NCI-H2107 treated with DMSO at 0.1 percent for 48 hours (cell line): ENCODE measurements around the gene LAMB1.
"Not testable (repeated sequence)": the region's sequence is repeated elsewhere in the genome, so short reads cannot be mapped to it uniquely, and the experiment has no call there.

ENCODE experiments used
- DNase-seq: peaks from one replicate; lab custom pipeline; 2025; ENCODE audit not compliant: unreplicated experiment; lab: John Stamatoyannopoulos, UW

LAMB1 gene

GRCh38 chr7:107973861-107974260, 29.1 kb downstream of the LAMB1 start:
- no peak for DNase-seq

- no peak for DNase-seq
Observed at GRCh38 chr7:107972941-107973376, 30.0 kb downstream of the LAMB1 start.

GRCh38 chr7:107972075-107972482, 30.9 kb downstream of the LAMB1 start:
- DNase-seq: no peak

GRCh38 chr7:107971613-107972012, 31.3 kb downstream of the LAMB1 start:
- no peak for DNase-seq

GRCh38 chr7:107971100-107971499, 31.9 kb downstream of the LAMB1 start:
- DNase-seq: no peak

- DNase-seq: no peak
Observed at GRCh38 chr7:107969856-107970255, 33.1 kb downstream of the LAMB1 start.

- DNase-seq: no peak
Observed at GRCh38 chr7:107968449-107968848, 34.5 kb downstream of the LAMB1 start.

GRCh38 chr7:107967420-107967819, 35.5 kb downstream of the LAMB1 start:
- no peak for DNase-seq

- peak; percentile 7 for DNase-seq
Observed at GRCh38 chr7:107966711-107967110, 36.2 kb downstream of the LAMB1 start.

- DNase-seq: no peak
Observed at GRCh38 chr7:107964510-107964909, 38.5 kb downstream of the LAMB1 start.

- no peak for DNase-seq
Observed at GRCh38 chr7:107962817-107963216, 40.1 kb downstream of the LAMB1 start.

GRCh38 chr7:107961405-107961804, 41.6 kb downstream of the LAMB1 start:
- DNase-seq: peak; percentile 12

GRCh38 chr7:107960272-107960671, 42.7 kb downstream of the LAMB1 start:
- no peak for DNase-seq

GRCh38 chr7:107959527-107959898, 43.4 kb downstream of the LAMB1 start:
- no peak for DNase-seq

- no peak for DNase-seq
Observed at GRCh38 chr7:107958764-107959526, 44.0 kb downstream of the LAMB1 start.

GRCh38 chr7:107957436-107957835, 45.5 kb downstream of the LAMB1 start:
- DNase-seq: no peak

- not testable (repeated sequence) for DNase-seq
Observed at GRCh38 chr7:107956950-107957349, 46.0 kb downstream of the LAMB1 start.

GRCh38 chr7:107955394-107955793, 47.6 kb downstream of the LAMB1 start:
- DNase-seq: no peak

- no peak for DNase-seq
Observed at GRCh38 chr7:107953924-107954303, 49.0 kb downstream of the LAMB1 start.

GRCh38 chr7:107953265-107953923, 49.6 kb downstream of the LAMB1 start:
- no peak for DNase-seq

GRCh38 chr7:107951896-107952295, 51.1 kb downstream of the LAMB1 start:
- DNase-seq: no peak

- DNase-seq: no peak
Observed at GRCh38 chr7:107951172-107951787, 51.7 kb downstream of the LAMB1 start.
